HepG2 (cell line): ENCODE measurements around the gene NFE2L2. TPM values are rescaled to one million over a fixed set of nuclear protein-coding genes. Genes with fewer than 3 reads are reported as not detected.

Experiments used
- ATAC-seq: fragments of 200-7000 bp; cut with Tn5 transposase; 3 replicates; pipeline ENCODE4 v1.9.1; 2020; ENCODE audit warnings: mild to moderate bottlenecking, moderate library complexity
- BruUV-seq: library from RNA; stranded (reverse); fragments of 400-500 nt; replicated peaks from 2 replicates; lab custom pipeline; 2021; lab: Mats Ljungman, UMichigan
- CTCF ChIA-PET: fragments of 300-600 bp; formaldehyde crosslinking; extraction: SDS; loops from one replicate; lab custom pipeline; 2021; ENCODE audit warnings: low total read pairs, inconsistent platforms, low intra/inter-chr PET ratio; lab: Yijun Ruan, JAX
- POLR2A ChIA-PET: fragments of 350-600 bp; sonication (Branson Sonifier 250); formaldehyde crosslinking; loops from one replicate; lab custom pipeline; 2020; ENCODE audit warnings: antibody characterized with exemption, inconsistent platforms; lab: Yijun Ruan, JAX
- DNase-seq: peaks from one replicate; pipeline ENCODE4 v3.0.0-alpha.2; 2015; ENCODE audit warnings: low spot score
- FAIRE-seq: peaks from 3 replicates; lab custom pipeline; 2011; peaks lifted over from hg19 to GRCh38; lab: Jason Lieb, UNC
- H2AFZ ChIP-seq: one replicate; pipeline ENCODE4 v1.6.1; 2011; ENCODE audit warnings: low read length, inconsistent platforms
- H3K27ac ChIP-seq: fragments of 300-600 bp; 3 replicates; pipeline ENCODE4 v1.8.0; 2011; ENCODE audit warnings: mixed run types, mild to moderate bottlenecking, mixed read lengths, low read length, inconsistent platforms; ENCODE audit not compliant: insufficient read depth; ENCODE audit errors: extremely low read length
- H3K27me3 ChIP-seq, 2 experiments: fragments of 200-600 bp in 1 of 2; 2 replicates in 1 of 2; 3 replicates in 1 of 2; pipeline versions ENCODE4 v1.6.0 to v1.8.0; 2011; ENCODE audit warnings: low read length in 2 of 2, mild to moderate bottlenecking in 2 of 2, moderate library complexity in 2 of 2, inconsistent platforms in 1 of 2; ENCODE audit not compliant: insufficient read depth in 2 of 2, control insufficient read depth in 1 of 2
- H3K36me3 ChIP-seq, 2 experiments: fragments of 200-600 bp in 1 of 2; replicated peaks in 1 of 2; 2 replicates in 1 of 2; 3 replicates in 1 of 2; pipeline versions ENCODE4 v1.5.1 to v1.8.0; 2011; ENCODE audit warnings: low read length in 2 of 2, inconsistent platforms in 1 of 2; ENCODE audit not compliant: insufficient read depth in 2 of 2, control insufficient read depth in 1 of 2
- H3K4me1 ChIP-seq: 2 replicates; pipeline ENCODE4 v1.5.1; 2012; ENCODE audit warnings: low read length, inconsistent platforms; ENCODE audit not compliant: insufficient read depth
- H3K4me2 ChIP-seq: 2 replicates; pipeline ENCODE4 v1.6.0; 2011; ENCODE audit warnings: low read depth, low read length, inconsistent platforms
- H3K4me3 ChIP-seq, 3 experiments: fragments of 200-600 bp in 1 of 3; sonication (generic), shearing (Covaris generic) in 1 of 3; replicated peaks in 1 of 3; 2 replicates each; pipeline ENCODE4 v1.5.1; 2011 to 2016; ENCODE audit warnings: low read length in 3 of 3, inconsistent platforms in 2 of 3, low read depth in 2 of 3, mild to moderate bottlenecking in 2 of 3, control low read depth in 1 of 3, mixed read lengths in 1 of 3; ENCODE audit not compliant: insufficient read depth in 1 of 3
- H3K79me2 ChIP-seq: one replicate; pipeline ENCODE4 v1.6.1; 2011; ENCODE audit warnings: low read length, inconsistent platforms; ENCODE audit not compliant: insufficient read depth
- H3K9ac ChIP-seq: 2 replicates; pipeline ENCODE4 v1.6.0; 2011; ENCODE audit warnings: mild to moderate bottlenecking, low read depth, low read length, inconsistent platforms; ENCODE audit not compliant: insufficient read depth
- H3K9me3 ChIP-seq: 2 replicates; pipeline ENCODE4 v1.5.1; 2012; ENCODE audit warnings: mild to moderate bottlenecking, low read length
- H4K20me1 ChIP-seq: 2 replicates; pipeline ENCODE4 v1.6.0; 2011; ENCODE audit warnings: inconsistent platforms, mild to moderate bottlenecking, low read length, moderate library complexity; ENCODE audit not compliant: insufficient read depth
- EHMT2 ChIP-seq: fragments of 200-600 bp; sonication (generic); IDR thresholded peaks from 2 replicates; pipeline ENCODE4 v1.7.0; 2017; ENCODE audit warnings: antibody characterized with exemption, low read depth, low read length, borderline replicate concordance
- FOXC1 ChIP-seq: sonication (generic); formaldehyde crosslinking; IDR thresholded peaks from 2 replicates; pipeline ENCODE4 v1.8.0; 2022; ENCODE audit warnings: mild to moderate bottlenecking, missing genetic modification reagents, borderline replicate concordance
- GABPB1 ChIP-seq: IDR thresholded peaks from 2 replicates; pipeline ENCODE4 v1.6.1; 2016; ENCODE audit warnings: mild to moderate bottlenecking, missing genetic modification reagents, moderate library complexity, missing compliant biosample characterization
- GTF3A ChIP-seq: sonication (generic); formaldehyde crosslinking; conservative IDR thresholded peaks from 2 replicates; pipeline ENCODE4 v1.4.0; 2020; ENCODE audit warnings: mild to moderate bottlenecking, missing genetic modification reagents
- POLR2A ChIP-seq, 2 experiments: IDR thresholded peaks; 2 replicates each; pipeline ENCODE4 v1.6.1; 2011; ENCODE audit warnings: low read depth in 2 of 2, low read length in 2 of 2, mild to moderate bottlenecking in 1 of 2, moderate library complexity in 1 of 2; ENCODE audit not compliant: insufficient read depth in 1 of 2
- REPIN1 ChIP-seq: sonication (generic); formaldehyde crosslinking; IDR thresholded peaks from 2 replicates; pipeline ENCODE4 v1.8.0; 2022; ENCODE audit warnings: missing genetic modification reagents, low read depth, mild to moderate bottlenecking, borderline replicate concordance
- SNRNP70 ChIP-seq: fragments of 200-400 bp; formaldehyde crosslinking; IDR thresholded peaks from 2 replicates; pipeline ENCODE4 v1.6.1; 2017; ENCODE audit warnings: mild to moderate bottlenecking, low read depth, low read length, moderate library complexity
- TEAD2 ChIP-seq: sonication (generic); formaldehyde crosslinking; IDR thresholded peaks from 2 replicates; pipeline ENCODE4 v1.9.0; 2021; ENCODE audit warnings: missing genetic modification reagents
- WIZ ChIP-seq: sonication (generic); formaldehyde crosslinking; IDR thresholded peaks from 2 replicates; pipeline ENCODE4 v1.5.1; 2020; ENCODE audit warnings: mild to moderate bottlenecking, missing genetic modification reagents
- ZNF501 ChIP-seq: sonication (generic); formaldehyde crosslinking; IDR thresholded peaks from 2 replicates; pipeline ENCODE4 v1.5.1; 2020; ENCODE audit warnings: mild to moderate bottlenecking, moderate library complexity, missing genetic modification reagents
- ZNF850 ChIP-seq: sonication (generic); formaldehyde crosslinking; conservative IDR thresholded peaks from 2 replicates; pipeline ENCODE4 v1.9.0; 2021; ENCODE audit warnings: mild to moderate bottlenecking, missing genetic modification reagents
- ZSCAN31 ChIP-seq: sonication (generic); formaldehyde crosslinking; IDR thresholded peaks from 2 replicates; pipeline ENCODE4 v1.5.0; 2020; ENCODE audit warnings: low read depth, mild to moderate bottlenecking, missing genetic modification reagents
- WGBS: methylation state at CpG from one replicate; pipeline ENCODE4 v1.1.6; 2017; ENCODE audit warnings: low lambda C conversion rate; 5-methylcytosine and 5-hydroxymethylcytosine counted together
- in situ Hi-C: cut with HindIII; loops from 2 replicates; pipeline ENCODE4 v1.10.0; 2017; ENCODE audit warnings: low pct_unique_long_range_greater_than_20kb; ENCODE audit not compliant: extremely low pct_ligation_motif_present
- intact Hi-C: fragments of 100-400 bp; cut with micrococcal nuclease; formaldehyde crosslinking; loops from one replicate; pipeline ENCODE4 v1.10.0; 2022; ENCODE audit not compliant: unreplicated experiment
- polyA plus RNA-seq, 8 experiments: library from polyadenylated mRNA; depleted of rRNA in 3 of 8; stranded (reverse) in 7 of 8; unstranded in 1 of 8; fragments of >200 nt; fragmentation: Illumina TruSeq in 4 of 8; extraction: Trizol in 4 of 8; gene quantifications; 2 replicates each; pipeline versions ENCODE4 v1.2.1 to v1.2.3, GENCODE V29; 2011 to 2016; ENCODE audit warnings: low read depth in 4 of 8, missing spikeins in 1 of 8, mixed read lengths in 1 of 8; ENCODE audit not compliant: insufficient read depth in 1 of 8
- total RNA-seq, 5 experiments: library from RNA; depleted of rRNA; stranded (reverse); fragments of >200 nt; fragmentation: Illumina TruSeq; extraction: Trizol; gene quantifications; 2 replicates each; pipeline ENCODE4 v1.2.3, GENCODE V29; 2016; ENCODE audit warnings: low read depth in 1 of 5
- TF ChIP-seq, protein P1 (sequence below): sonication (generic); formaldehyde crosslinking; IDR thresholded peaks from 2 replicates; pipeline ENCODE4 v1.8.0; 2022; ENCODE audit warnings: mild to moderate bottlenecking, missing genetic modification reagents, borderline replicate concordance
- TF ChIP-seq, protein P2 (sequence below): sonication (generic); formaldehyde crosslinking; IDR thresholded peaks from 2 replicates; pipeline ENCODE4 v1.8.0; 2022; ENCODE audit warnings: missing genetic modification reagents, low read depth, mild to moderate bottlenecking, borderline replicate concordance
- TF ChIP-seq, protein P3 (sequence below): sonication (generic); formaldehyde crosslinking; IDR thresholded peaks from 2 replicates; pipeline ENCODE4 v1.5.0; 2020; ENCODE audit warnings: missing genetic modification reagents, mild to moderate bottlenecking, borderline replicate concordance
- TF ChIP-seq, protein P4 (sequence below): sonication (generic); formaldehyde crosslinking; IDR thresholded peaks from 2 replicates; pipeline ENCODE4 v1.5.0; 2020; ENCODE audit warnings: missing genetic modification reagents
- TF ChIP-seq, protein P5 (sequence below): sonication (generic); formaldehyde crosslinking; IDR thresholded peaks from 2 replicates; pipeline ENCODE4 v1.4.0; 2020; ENCODE audit warnings: mild to moderate bottlenecking, missing genetic modification reagents
- TF ChIP-seq, protein P6 (sequence below): sonication (generic); formaldehyde crosslinking; IDR thresholded peaks from 2 replicates; pipeline ENCODE4 v1.4.0; 2020; ENCODE audit warnings: missing genetic modification reagents

The NFE2L2 gene
- total and polyA plus RNA-seq, 2 of the 13 experiments (the other 11 are each of a cell fraction or from before 2014, with no cell fraction given) = 84.6 to 215 TPM

DNA sequence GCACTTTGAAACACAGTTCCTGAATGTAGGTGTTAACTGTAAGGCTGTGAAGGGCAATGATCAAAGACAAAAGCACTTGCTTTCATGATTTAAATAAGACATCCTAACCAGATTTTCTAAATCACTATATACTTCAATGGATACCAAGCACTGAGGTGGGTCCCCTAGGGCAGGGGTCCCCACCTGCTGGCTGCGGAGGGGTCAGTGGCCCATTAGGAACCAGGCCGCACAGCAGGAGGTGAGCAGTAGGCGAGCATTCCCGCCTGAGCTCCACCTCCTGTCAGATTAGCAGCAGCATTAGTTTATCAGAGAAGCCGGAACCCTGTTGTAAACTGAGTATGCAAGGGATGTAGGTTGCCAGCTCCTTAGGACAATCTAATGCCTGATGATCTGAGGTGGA is 7.1 kb downstream of the NFE2L2 start:
- FAIRE-seq (no peak), DNase-seq (no peak), ATAC-seq (no peak)
- peaks cover 100% of the 10 kb centered on the region for H4K20me1 ChIP-seq
- peaks cover 99% of the 10 kb centered on the region for H3K79me2 ChIP-seq
- no peaks in the 10 kb centered on the region for H3K9me3 ChIP-seq
- H3K4me3 ChIP-seq = peak overlapping the region; percentile 1 to 43 (median 13); a peak in 3 of 6 replicates
- in situ Hi-C loops (no loop called here), intact Hi-C loops (no loop called here)
- 47% methylated on average over 5 of the region's 5 CpGs for WGBS
- peak overlapping the region; percentile 17; the same call in 1 of the 2 replicates for H3K9ac ChIP-seq
- H3K36me3 ChIP-seq = peaks cover 3 to 40% of the 10 kb centered on the region in 2 experiments; a peak in 4 of 5 replicates
- H3K27me3 ChIP-seq = no peaks in the 10 kb centered on the region; a peak in 1 of 5 replicates
- peak overlapping the region; percentile 96 for H3K4me2 ChIP-seq
- H3K4me1 ChIP-seq = peaks cover 92% of the 10 kb centered on the region
- CTCF ChIA-PET = no interaction called here
- H2AFZ ChIP-seq = no peak overlapping the region
- H3K27ac ChIP-seq = peak overlapping the region; percentile 36
- POLR2A ChIA-PET = interaction anchor here (1.3 to 1.9 kb wide), 2 partner anchors 45 to 93 kb away, joined by 4 to 5 read pairs; partner anchors contain the start of gene HNRNPA3
- no TSS peak for BruUV-seq
- TF ChIP-seq, protein P1, sequence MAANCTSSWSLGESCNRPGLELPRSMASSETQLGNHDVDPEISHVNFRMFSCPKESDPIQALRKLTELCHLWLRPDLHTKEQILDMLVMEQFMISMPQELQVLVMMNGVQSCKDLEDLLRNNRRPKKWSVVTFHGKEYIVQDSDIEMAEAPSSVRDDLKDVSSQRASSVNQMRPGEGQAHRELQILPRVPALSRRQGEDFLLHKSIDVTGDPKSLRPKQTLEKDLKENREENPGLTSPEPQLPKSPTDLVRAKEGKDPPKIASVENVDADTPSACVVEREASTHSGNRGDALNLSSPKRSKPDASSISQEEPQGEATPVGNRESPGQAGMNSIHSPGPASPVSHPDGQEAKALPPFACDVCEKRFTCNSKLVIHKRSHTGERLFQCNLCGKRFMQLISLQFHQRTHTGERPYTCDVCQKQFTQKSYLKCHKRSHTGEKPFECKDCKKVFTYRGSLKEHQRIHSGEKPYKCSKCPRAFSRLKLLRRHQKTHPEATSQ = 0 out of 2 replicates have a peak, but pooled peaks have one; percentile 49
- TF ChIP-seq WIZ = no peak
- peak; percentile 29; the same call in 1 of the 2 replicates for TF ChIP-seq ZNF501 (CRISPR knock-in tag)
- TF ChIP-seq, protein P2, sequence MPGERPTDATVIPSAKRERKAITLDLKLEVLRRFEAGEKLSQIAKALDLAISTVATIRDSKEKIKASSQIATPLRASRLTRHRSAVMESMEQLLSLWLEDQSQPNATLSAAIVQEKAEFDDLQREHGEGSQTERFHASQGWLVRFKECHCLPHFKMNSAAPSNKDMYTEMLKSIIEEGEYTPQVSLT (CRISPR knock-in tag) = no peak
- no peak for TF ChIP-seq FOXC1
- TF ChIP-seq GTF3A (CRISPR knock-in tag) = no peak
- 0 out of 2 replicates have a peak, but pooled peaks have one; percentile 11 for TF ChIP-seq ZSCAN31 (CRISPR knock-in tag)
- TF ChIP-seq POLR2A (IDR thresholded peaks at IDR 0.05; ENCODE audit: insufficient read depth in 1 of 2, low read depth in 2 of 2, low read length in 2 of 2) = peak in 1 of 2 experiments; percentile 5; a peak in 1 of 4 replicates
- TF ChIP-seq, protein P3, sequence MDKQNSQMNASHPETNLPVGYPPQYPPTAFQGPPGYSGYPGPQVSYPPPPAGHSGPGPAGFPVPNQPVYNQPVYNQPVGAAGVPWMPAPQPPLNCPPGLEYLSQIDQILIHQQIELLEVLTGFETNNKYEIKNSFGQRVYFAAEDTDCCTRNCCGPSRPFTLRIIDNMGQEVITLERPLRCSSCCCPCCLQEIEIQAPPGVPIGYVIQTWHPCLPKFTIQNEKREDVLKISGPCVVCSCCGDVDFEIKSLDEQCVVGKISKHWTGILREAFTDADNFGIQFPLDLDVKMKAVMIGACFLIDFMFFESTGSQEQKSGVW (CRISPR knock-in tag) = no peak
- no peak for TF ChIP-seq EHMT2
- no peak for TF ChIP-seq SNRNP70
- TF ChIP-seq, protein P4, sequence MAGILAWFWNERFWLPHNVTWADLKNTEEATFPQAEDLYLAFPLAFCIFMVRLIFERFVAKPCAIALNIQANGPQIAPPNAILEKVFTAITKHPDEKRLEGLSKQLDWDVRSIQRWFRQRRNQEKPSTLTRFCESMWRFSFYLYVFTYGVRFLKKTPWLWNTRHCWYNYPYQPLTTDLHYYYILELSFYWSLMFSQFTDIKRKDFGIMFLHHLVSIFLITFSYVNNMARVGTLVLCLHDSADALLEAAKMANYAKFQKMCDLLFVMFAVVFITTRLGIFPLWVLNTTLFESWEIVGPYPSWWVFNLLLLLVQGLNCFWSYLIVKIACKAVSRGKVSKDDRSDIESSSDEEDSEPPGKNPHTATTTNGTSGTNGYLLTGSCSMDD = no peak
- TF ChIP-seq TEAD2 (CRISPR knock-in tag) = no peak
- peak; percentile 19; the same call in 1 of the 2 replicates for TF ChIP-seq GABPB1
- TF ChIP-seq REPIN1 (CRISPR knock-in tag) = peak; percentile 39; the same call in 1 of the 2 replicates
- TF ChIP-seq, protein P5, sequence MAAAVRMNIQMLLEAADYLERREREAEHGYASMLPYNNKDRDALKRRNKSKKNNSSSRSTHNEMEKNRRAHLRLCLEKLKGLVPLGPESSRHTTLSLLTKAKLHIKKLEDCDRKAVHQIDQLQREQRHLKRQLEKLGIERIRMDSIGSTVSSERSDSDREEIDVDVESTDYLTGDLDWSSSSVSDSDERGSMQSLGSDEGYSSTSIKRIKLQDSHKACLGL = no peak
- TF ChIP-seq, protein P6, sequence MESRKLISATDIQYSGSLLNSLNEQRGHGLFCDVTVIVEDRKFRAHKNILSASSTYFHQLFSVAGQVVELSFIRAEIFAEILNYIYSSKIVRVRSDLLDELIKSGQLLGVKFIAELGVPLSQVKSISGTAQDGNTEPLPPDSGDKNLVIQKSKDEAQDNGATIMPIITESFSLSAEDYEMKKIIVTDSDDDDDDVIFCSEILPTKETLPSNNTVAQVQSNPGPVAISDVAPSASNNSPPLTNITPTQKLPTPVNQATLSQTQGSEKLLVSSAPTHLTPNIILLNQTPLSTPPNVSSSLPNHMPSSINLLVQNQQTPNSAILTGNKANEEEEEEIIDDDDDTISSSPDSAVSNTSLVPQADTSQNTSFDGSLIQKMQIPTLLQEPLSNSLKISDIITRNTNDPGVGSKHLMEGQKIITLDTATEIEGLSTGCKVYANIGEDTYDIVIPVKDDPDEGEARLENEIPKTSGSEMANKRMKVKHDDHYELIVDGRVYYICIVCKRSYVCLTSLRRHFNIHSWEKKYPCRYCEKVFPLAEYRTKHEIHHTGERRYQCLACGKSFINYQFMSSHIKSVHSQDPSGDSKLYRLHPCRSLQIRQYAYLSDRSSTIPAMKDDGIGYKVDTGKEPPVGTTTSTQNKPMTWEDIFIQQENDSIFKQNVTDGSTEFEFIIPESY = peak; percentile 82
- TF ChIP-seq ZNF850 (CRISPR knock-in tag) = 0 out of 2 replicates have a peak, but pooled peaks have one; percentile 36
